Osteoblast (primary cell): ENCODE results near the gene TGIF1. TPM values are rescaled to one million over a fixed set of nuclear protein-coding genes. Genes with fewer than 3 reads are reported as not detected.

Source experiments
- DNase-seq: peaks from one replicate; pipeline ENCODE4 v3.0.0; 2011; ENCODE audit warnings: low spot score, mixed read lengths; ENCODE audit not compliant: insufficient read length; ENCODE audit errors: missing footprints
- H2AFZ ChIP-seq: 2 replicates; pipeline ENCODE4 v1.6.0; 2011; ENCODE audit warnings: mild to moderate bottlenecking, low read length
- H3K27ac ChIP-seq: 2 replicates; pipeline ENCODE4 v1.5.1; 2011; ENCODE audit warnings: mild to moderate bottlenecking, low read depth, low read length, moderate library complexity
- H3K27me3 ChIP-seq: 2 replicates; pipeline ENCODE4 v1.6.0; 2012; ENCODE audit warnings: mild to moderate bottlenecking, control low read depth, inconsistent platforms, low read length, moderate library complexity; ENCODE audit not compliant: insufficient read depth
- H3K36me3 ChIP-seq: 2 replicates; pipeline ENCODE4 v1.5.1; 2011; ENCODE audit warnings: mild to moderate bottlenecking, low read length, control low read depth, moderate library complexity; ENCODE audit not compliant: insufficient read depth
- H3K4me1 ChIP-seq: 2 replicates; pipeline ENCODE4 v1.5.1; 2011; ENCODE audit warnings: mild to moderate bottlenecking, low read length, control low read depth, moderate library complexity; ENCODE audit not compliant: insufficient read depth
- H3K4me2 ChIP-seq: 2 replicates; pipeline ENCODE4 v1.6.0; 2011; ENCODE audit warnings: mild to moderate bottlenecking, low read length; ENCODE audit not compliant: insufficient read depth
- H3K4me3 ChIP-seq: fragments of 200-600 bp; sonication (generic); 3 replicates; pipeline ENCODE4 v1.5.1; 2012; ENCODE audit warnings: mild to moderate bottlenecking, low read length, inconsistent platforms; ENCODE audit not compliant: insufficient read depth
- H3K79me2 ChIP-seq: 2 replicates; pipeline ENCODE4 v1.6.0; 2012; ENCODE audit warnings: mild to moderate bottlenecking, low read length, control low read depth, inconsistent platforms; ENCODE audit not compliant: insufficient read depth
- H3K9me3 ChIP-seq: 2 replicates; pipeline ENCODE4 v1.5.1; 2011; ENCODE audit warnings: low read depth, low read length, control low read depth
- H4K20me1 ChIP-seq: 2 replicates; pipeline ENCODE4 v1.6.0; 2012; ENCODE audit warnings: mild to moderate bottlenecking, low read length, control low read depth; ENCODE audit not compliant: insufficient read depth
- CTCF ChIP-seq: IDR thresholded peaks from 2 replicates; pipeline ENCODE4 v1.5.1; 2011; ENCODE audit warnings: mild to moderate bottlenecking, low read depth, low read length, moderate library complexity; ENCODE audit errors: extremely low read depth
- total RNA-seq: library from RNA; depleted of rRNA; stranded (reverse); fragments of >200 nt; gene quantifications from 2 replicates; pipeline ENCODE4 v1.2.3, GENCODE V29; 2012

The TGIF1 gene
- total RNA-seq, 1 donor: 150 TPM

DNA sequence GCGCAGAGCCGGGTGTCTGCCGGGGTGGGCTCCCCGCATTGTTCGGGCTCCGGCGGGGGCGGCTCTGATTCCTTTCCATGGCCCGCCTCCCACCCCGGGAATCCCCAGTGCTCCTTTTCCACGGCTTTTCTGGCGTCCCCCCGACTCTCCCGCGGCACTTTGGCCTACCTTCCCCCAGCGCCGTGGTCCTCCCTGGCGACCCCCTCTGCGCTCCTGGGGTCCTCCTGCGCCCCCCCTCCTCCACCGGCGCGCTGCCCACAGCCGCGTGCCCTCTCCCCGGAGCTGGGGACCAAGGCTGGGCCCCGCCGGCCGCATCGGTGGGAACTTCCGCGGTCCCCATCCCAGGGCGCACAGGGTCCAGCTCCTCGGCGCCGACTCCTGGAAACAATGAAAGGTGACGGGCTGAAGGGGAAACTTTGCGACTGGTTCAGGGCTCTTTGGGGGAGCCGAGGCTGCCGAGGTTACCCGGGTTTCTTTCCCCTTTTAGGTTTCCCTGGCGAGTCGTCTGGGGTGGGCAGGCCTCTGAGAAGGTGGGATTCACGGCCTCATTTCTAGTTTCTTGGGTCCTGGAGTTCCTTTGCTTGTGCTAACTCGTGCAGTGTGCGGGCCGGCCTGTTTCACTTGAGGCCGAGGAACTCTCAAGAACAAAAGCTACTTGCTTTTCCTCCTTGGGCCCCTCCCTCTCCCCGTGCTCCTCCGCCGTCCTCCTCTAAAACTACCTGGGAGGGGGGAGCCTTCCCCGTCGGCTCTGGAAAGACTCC, 2.2 kb downstream of the TGIF1 start:
- TF ChIP-seq CTCF: no peak
- peaks cover 11% of the 10 kb centered on the region for H3K36me3 ChIP-seq
- no peaks in the 10 kb centered on the region for H3K9me3 ChIP-seq
- peak overlapping the region; percentile 92 for H3K4me3 ChIP-seq
- DNase-seq: peak; percentile 48
- peaks cover 15% of the 10 kb centered on the region for H4K20me1 ChIP-seq
- peak overlapping the region; percentile 85 for H3K4me2 ChIP-seq
- H3K79me2 ChIP-seq: peaks cover 69% of the 10 kb centered on the region
- H3K27me3 ChIP-seq: no peaks in the 10 kb centered on the region
- peak overlapping the region; percentile 98 for H3K27ac ChIP-seq
- H2AFZ ChIP-seq: peak overlapping the region; percentile 3
- peaks cover 45% of the 10 kb centered on the region for H3K4me1 ChIP-seq

DNA sequence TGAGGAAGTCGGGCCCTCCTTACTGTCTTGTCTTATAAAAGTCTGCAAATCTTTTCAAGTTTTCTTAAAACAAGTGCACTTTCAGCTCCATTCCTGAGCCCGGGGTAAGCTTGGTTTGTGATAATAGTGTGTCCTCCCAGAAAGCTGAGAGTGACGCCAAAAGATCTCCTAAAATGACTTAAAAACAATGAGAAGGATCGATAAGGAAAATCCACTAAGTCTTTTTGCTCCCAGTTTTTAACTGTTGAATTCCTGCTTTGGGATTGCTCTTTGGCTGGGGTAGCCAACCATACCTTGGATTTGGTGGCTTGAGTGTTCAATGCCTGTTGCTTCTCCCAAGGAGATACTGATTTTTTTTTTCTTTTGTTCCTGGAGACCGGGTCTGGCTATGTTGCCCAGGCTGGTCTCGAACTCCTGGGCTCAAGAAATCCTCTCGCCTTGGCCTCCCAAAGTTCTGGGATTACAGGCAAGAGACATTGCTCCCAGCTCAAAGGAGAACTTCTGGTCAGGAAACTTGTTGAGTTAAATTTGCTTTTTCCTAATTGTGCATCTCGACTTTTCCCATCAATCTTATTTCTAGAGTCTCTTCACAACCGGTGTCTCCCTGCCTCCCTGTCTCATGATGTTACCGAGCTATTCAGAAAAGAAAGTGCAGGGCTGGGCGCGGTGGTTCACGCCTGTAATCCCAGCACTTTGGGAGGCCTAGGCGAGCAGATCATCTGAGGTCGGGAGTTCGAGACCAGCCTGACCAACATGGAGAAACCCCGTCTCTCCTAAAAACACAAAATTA, 3.0 kb downstream of the TGIF1 start:
- Histone ChIP-seq H3K27me3 (no peaks in the 10 kb centered on the region), H3K4me1 (peaks cover 39% of the 10 kb centered on the region), H3K4me2 (peak overlapping the region; percentile 85), H3K36me3 (peaks cover 18% of the 10 kb centered on the region), H3K9me3 (no peaks in the 10 kb centered on the region), H3K79me2 (peaks cover 76% of the 10 kb centered on the region), H2AFZ (peak overlapping the region; percentile 3), H4K20me1 (peaks cover 15% of the 10 kb centered on the region), H3K27ac (peak overlapping the region; percentile 98), H3K4me3 (peak overlapping the region; percentile 92)
- no peak for TF ChIP-seq CTCF
- no peak for DNase-seq

DNA sequence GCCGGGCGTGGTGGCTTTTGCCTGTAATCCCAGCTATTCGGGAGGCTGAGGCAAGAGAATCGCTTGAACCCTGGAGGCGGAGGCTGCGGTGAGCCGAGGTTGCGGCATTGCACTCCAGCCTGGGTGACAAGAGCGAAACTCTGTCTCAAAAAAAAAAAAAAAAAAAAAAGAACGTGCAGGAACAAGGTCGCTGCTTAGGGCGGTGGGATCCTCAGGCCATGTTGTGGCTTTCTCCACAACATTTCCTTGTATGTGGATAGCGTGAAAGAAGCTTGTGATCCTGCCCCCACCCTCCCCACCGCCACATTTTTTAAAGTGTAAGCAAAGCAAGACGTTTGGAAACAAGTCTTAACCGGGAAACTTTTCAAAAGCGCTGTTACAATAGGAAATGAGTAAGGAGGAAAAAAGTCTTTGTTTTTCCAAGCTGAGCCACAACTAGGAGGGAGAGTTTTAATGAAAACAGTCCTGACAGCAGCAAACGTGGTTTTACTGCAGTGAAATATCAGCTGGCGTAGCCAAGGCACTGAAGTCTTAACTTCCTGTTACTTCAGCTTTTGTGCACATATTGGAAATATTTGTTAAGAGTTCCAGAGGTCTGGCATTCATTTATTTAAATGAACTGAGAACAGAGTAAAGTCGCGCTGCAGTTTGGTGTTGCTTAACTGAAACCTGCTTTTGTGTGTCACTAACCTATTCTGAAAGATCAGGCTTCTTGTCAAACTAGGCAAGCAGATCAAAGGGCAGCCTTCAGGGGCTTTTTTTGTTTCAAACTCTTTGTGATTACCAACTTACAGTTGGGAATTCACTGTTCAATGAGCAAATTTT, 3.8 kb downstream of the TGIF1 start:
- Histone ChIP-seq H2AFZ (no peak overlapping the region), H3K27me3 (no peaks in the 10 kb centered on the region), H4K20me1 (peaks cover 15% of the 10 kb centered on the region), H3K36me3 (peaks cover 26% of the 10 kb centered on the region), H3K4me2 (peak overlapping the region; percentile 85), H3K79me2 (peaks cover 83% of the 10 kb centered on the region), H3K9me3 (no peaks in the 10 kb centered on the region), H3K27ac (peak overlapping the region; percentile 98), H3K4me3 (peak overlapping the region; percentile 92), H3K4me1 (peaks cover 47% of the 10 kb centered on the region)
- no peak for TF ChIP-seq CTCF
- DNase-seq: peak; percentile 83
